MM.1S (cell line): ENCODE measurements around the gene SENP8.

Experiments
- EZH2phosphoT487 ChIP-seq: fragments of 300-600 bp; sonication (generic); IDR thresholded peaks from 2 replicates; pipeline ENCODE4 v1.6.1; 2018; ENCODE audit warnings: antibody characterized with exemption, low read length
- TF ChIP-seq, protein P1 (sequence below): fragments of 300-600 bp; sonication (generic); IDR thresholded peaks from 2 replicates; pipeline ENCODE4 v1.5.1; 2016; ENCODE audit warnings: antibody characterized with exemption, low read length, mixed read lengths

- TF ChIP-seq, protein P1, sequence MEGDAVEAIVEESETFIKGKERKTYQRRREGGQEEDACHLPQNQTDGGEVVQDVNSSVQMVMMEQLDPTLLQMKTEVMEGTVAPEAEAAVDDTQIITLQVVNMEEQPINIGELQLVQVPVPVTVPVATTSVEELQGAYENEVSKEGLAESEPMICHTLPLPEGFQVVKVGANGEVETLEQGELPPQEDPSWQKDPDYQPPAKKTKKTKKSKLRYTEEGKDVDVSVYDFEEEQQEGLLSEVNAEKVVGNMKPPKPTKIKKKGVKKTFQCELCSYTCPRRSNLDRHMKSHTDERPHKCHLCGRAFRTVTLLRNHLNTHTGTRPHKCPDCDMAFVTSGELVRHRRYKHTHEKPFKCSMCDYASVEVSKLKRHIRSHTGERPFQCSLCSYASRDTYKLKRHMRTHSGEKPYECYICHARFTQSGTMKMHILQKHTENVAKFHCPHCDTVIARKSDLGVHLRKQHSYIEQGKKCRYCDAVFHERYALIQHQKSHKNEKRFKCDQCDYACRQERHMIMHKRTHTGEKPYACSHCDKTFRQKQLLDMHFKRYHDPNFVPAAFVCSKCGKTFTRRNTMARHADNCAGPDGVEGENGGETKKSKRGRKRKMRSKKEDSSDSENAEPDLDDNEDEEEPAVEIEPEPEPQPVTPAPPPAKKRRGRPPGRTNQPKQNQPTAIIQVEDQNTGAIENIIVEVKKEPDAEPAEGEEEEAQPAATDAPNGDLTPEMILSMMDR = no peak
- TF ChIP-seq EZH2phosphoT487 = no peak
Measured at GRCh38 chr15:72078887-72079286, 39.3 kb upstream of the SENP8 start.
